GM12878 (cell line): ENCODE results near the gene RBBP4. TPM values are rescaled to one million over a fixed set of nuclear protein-coding genes. Genes with fewer than 3 reads are reported as not detected.
"Not testable (repeated sequence)": the region's sequence is repeated elsewhere in the genome, so short reads cannot be mapped to it uniquely, and the experiment has no call there.

Experiments
- ATAC-seq: fragments of 200-7000 bp; cut with Tn5 transposase; 3 replicates; pipeline ENCODE4 v1.9.1; 2020; ENCODE audit warnings: mild to moderate bottlenecking, moderate library complexity
- BruUV-seq: library from RNA; stranded (reverse); fragments of 400-500 nt; replicated peaks from 2 replicates; lab custom pipeline; 2021; lab: Mats Ljungman, UMichigan
- CTCF ChIA-PET: fragments of 300-600 bp; sonication (Branson Sonifier 250); formaldehyde crosslinking; extraction: SDS; loops from one replicate; lab custom pipeline; 2021; ENCODE audit warnings: inconsistent platforms; lab: Yijun Ruan, JAX
- POLR2A ChIA-PET: fragments of 350-600 bp; formaldehyde crosslinking; extraction: SDS; loops from one replicate; lab custom pipeline; 2021; ENCODE audit warnings: inconsistent platforms; lab: Charles Lee
- RAD21 ChIA-PET: fragments of 300-600 bp; sonication (Branson Sonifier 250); formaldehyde crosslinking; loops from one replicate; lab custom pipeline; 2023; ENCODE audit warnings: antibody characterized with exemption; ENCODE audit not compliant: unreplicated experiment; lab: Charles Lee
- SMC1A ChIA-PET: fragments of 300-600 bp; sonication (Branson Sonifier 250); formaldehyde crosslinking; loops from one replicate; lab custom pipeline; 2023; ENCODE audit not compliant: unreplicated experiment, uncharacterized antibody; lab: Charles Lee
- DNase-seq: peaks from one replicate; pipeline ENCODE4 v3.0.0-alpha.2; 2011; ENCODE audit warnings: low read depth, low spot score
- FAIRE-seq: peaks from 3 replicates; lab custom pipeline; 2011; peaks lifted over from hg19 to GRCh38; lab: Jason Lieb, UNC
- H2AFZ ChIP-seq: 2 replicates; pipeline ENCODE4 v1.6.0; 2011; ENCODE audit warnings: low read depth, low read length, control low read depth; ENCODE audit not compliant: control insufficient read depth
- H3K27ac ChIP-seq: 2 replicates; pipeline ENCODE4 v1.5.1; 2011; ENCODE audit warnings: control low read depth; ENCODE audit not compliant: control insufficient read depth, insufficient read depth
- H3K27me3 ChIP-seq, 2 experiments: replicated peaks in 1 of 2; 2 replicates each; pipeline versions ENCODE4 v1.6.0 to v1.6.1; 2011; ENCODE audit warnings: low read length in 1 of 2; ENCODE audit not compliant: control insufficient read depth in 2 of 2, insufficient read depth in 2 of 2
- H3K36me3 ChIP-seq, 2 experiments: 2 replicates each; pipeline ENCODE4 v1.5.1; 2011; ENCODE audit warnings: low read length in 1 of 2; ENCODE audit not compliant: control insufficient read depth in 2 of 2, insufficient read depth in 2 of 2
- H3K4me1 ChIP-seq: 2 replicates; pipeline ENCODE4 v1.6.1; 2011; ENCODE audit warnings: mild to moderate bottlenecking, low read length, moderate library complexity, mixed read lengths; ENCODE audit not compliant: control insufficient read depth, insufficient read depth
- H3K4me2 ChIP-seq: 2 replicates; pipeline ENCODE4 v1.6.0; 2011; ENCODE audit warnings: control low read depth; ENCODE audit not compliant: control insufficient read depth, insufficient read depth
- H3K4me3 ChIP-seq: fragments of 200-600 bp; sonication (generic); 2 replicates; pipeline ENCODE4 v1.5.1; 2016
- H3K79me2 ChIP-seq: 2 replicates; pipeline ENCODE4 v1.6.0; 2011; ENCODE audit warnings: low read length; ENCODE audit not compliant: control insufficient read depth, insufficient read depth
- H3K9ac ChIP-seq: 2 replicates; pipeline ENCODE4 v1.8.0; 2011; ENCODE audit warnings: low read length, control low read depth, mixed read lengths; ENCODE audit not compliant: control insufficient read depth, insufficient read depth
- H3K9me3 ChIP-seq: replicated peaks from 3 replicates; pipeline ENCODE4 v1.5.1; 2011; ENCODE audit warnings: mild to moderate bottlenecking, low read length; ENCODE audit not compliant: control insufficient read depth, insufficient read depth
- H4K20me1 ChIP-seq: 2 replicates; pipeline ENCODE4 v1.6.0; 2011; ENCODE audit not compliant: control insufficient read depth, insufficient read depth
- CREB1 ChIP-seq: IDR thresholded peaks from 2 replicates; pipeline ENCODE4 v1.6.1; 2012; ENCODE audit warnings: low read depth, mild to moderate bottlenecking, inconsistent platforms
- EED ChIP-seq: sonication (generic); IDR thresholded peaks from 2 replicates; pipeline ENCODE4 v1.6.1; 2016; ENCODE audit warnings: antibody characterized with exemption, low read depth
- GATAD2B ChIP-seq: fragments of 450-650 bp; conservative IDR thresholded peaks from 2 replicates; pipeline ENCODE4 v1.6.1; 2017; ENCODE audit warnings: low read depth, mild to moderate bottlenecking, moderate library complexity
- RAD51 ChIP-seq: fragments of 450-650 bp; IDR thresholded peaks from 2 replicates; pipeline ENCODE4 v1.6.1; 2016; ENCODE audit warnings: moderate library complexity, mild to moderate bottlenecking, inconsistent platforms
- TAF1 ChIP-seq: IDR thresholded peaks from 2 replicates; pipeline ENCODE4 v1.6.1; 2011; ENCODE audit warnings: mild to moderate bottlenecking, low read depth, low read length, borderline replicate concordance
- ZNF217 ChIP-seq: fragments of 450-650 bp; IDR thresholded peaks from 2 replicates; pipeline ENCODE4 v1.6.1; 2017; ENCODE audit warnings: antibody characterized with exemption, mild to moderate bottlenecking
- ZZZ3 ChIP-seq: IDR thresholded peaks from 2 replicates; pipeline ENCODE4 v1.6.1; 2011; ENCODE audit warnings: low read depth; ENCODE audit not compliant: control insufficient read depth, insufficient read length
- WGBS: methylation state at CpG from one replicate; pipeline ENCODE4 v1.1.6; 2016; ENCODE audit warnings: low lambda C conversion rate; ENCODE audit not compliant: insufficient replicate concordance, insufficient coverage; ENCODE audit errors: missing lambda C conversion rate; 5-methylcytosine and 5-hydroxymethylcytosine counted together
- in situ Hi-C: fragments of 300-500 bp; cut with MboI; formaldehyde crosslinking; loops from 9 replicates; pipeline ENCODE4 v1.14.3; 2018; ENCODE audit warnings: mixed read lengths
- intact Hi-C: fragments of 100-400 bp; cut with micrococcal nuclease; formaldehyde crosslinking; loops from one replicate; pipeline ENCODE4 v1.14.2; 2022; ENCODE audit not compliant: unreplicated experiment
- polyA plus RNA-seq, 11 experiments: library from polyadenylated mRNA; depleted of rRNA in 4 of 11; unstranded in 6 of 11; stranded (reverse) in 5 of 11; fragments of >200 nt; fragmentation: Nextera tagmentation in 4 of 11; fragmentation: Illumina TruSeq in 1 of 11; extraction: Ambion mirVana in 4 of 11; extraction: Trizol in 1 of 11; gene quantifications; 1 replicate in 1 of 11; 2 replicates in 10 of 11; pipeline versions ENCODE4 v1.2.1 to v1.2.3, GENCODE V29; 2011 to 2016; ENCODE audit warnings: inconsistent platforms in 2 of 11, missing spikeins in 2 of 11, low read depth in 1 of 11
- total RNA-seq, 4 experiments: library from RNA; depleted of rRNA in 3 of 4; stranded (reverse); fragments of >200 nt in 3 of 4; fragmentation: Illumina TruSeq in 1 of 4; extraction: Trizol in 1 of 4; gene quantifications; 2 replicates each; pipeline versions ENCODE4 v1.2.1 to v1.2.3, GENCODE V29; 2013 to 2021
- TF ChIP-seq, protein P1 (sequence below): fragments of 450-650 bp; formaldehyde crosslinking; IDR thresholded peaks from 2 replicates; pipeline ENCODE4 v1.5.0; 2022; ENCODE audit warnings: mild to moderate bottlenecking, missing genetic modification characterization
- TF ChIP-seq, protein P2 (sequence below): fragments of 450-650 bp; conservative IDR thresholded peaks from 2 replicates; pipeline ENCODE4 v1.6.1; 2017; ENCODE audit warnings: mild to moderate bottlenecking, moderate library complexity

Gene RBBP4
- total and polyA plus RNA-seq, 10 of the 15 experiments (the other 5 are each of a cell fraction or from before 2014, with no cell fraction given) = 120 to 357 (median 231) TPM

DNA sequence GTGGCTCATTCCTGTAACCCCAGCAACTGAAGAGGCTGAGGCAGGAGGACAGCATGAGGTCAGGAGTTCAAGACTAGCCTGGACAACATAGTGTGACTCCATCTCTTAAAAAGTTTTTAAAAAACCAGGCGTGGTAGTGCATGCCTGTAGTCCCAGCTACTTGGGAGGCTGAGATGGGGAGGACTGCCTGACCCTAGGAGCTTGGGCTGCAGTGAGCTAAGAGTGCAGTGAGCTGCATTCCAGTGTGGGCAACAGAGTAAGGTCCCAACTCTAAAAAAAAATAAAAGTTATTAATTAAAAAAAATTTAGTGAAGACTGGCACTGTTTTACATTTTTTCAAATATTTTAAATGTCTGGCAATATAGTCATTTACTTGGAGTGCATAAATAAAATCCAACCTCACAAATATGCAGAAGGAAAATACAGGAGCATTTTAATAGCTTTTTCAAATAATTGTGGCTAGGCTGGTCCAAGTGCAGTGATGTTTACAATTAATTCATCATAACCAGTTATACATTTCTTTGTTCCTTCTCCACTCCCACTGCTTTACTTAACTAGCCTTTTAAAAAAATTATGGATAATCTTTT is 11.4 kb upstream of the RBBP4 start (continued):
- TF ChIP-seq, protein P1, sequence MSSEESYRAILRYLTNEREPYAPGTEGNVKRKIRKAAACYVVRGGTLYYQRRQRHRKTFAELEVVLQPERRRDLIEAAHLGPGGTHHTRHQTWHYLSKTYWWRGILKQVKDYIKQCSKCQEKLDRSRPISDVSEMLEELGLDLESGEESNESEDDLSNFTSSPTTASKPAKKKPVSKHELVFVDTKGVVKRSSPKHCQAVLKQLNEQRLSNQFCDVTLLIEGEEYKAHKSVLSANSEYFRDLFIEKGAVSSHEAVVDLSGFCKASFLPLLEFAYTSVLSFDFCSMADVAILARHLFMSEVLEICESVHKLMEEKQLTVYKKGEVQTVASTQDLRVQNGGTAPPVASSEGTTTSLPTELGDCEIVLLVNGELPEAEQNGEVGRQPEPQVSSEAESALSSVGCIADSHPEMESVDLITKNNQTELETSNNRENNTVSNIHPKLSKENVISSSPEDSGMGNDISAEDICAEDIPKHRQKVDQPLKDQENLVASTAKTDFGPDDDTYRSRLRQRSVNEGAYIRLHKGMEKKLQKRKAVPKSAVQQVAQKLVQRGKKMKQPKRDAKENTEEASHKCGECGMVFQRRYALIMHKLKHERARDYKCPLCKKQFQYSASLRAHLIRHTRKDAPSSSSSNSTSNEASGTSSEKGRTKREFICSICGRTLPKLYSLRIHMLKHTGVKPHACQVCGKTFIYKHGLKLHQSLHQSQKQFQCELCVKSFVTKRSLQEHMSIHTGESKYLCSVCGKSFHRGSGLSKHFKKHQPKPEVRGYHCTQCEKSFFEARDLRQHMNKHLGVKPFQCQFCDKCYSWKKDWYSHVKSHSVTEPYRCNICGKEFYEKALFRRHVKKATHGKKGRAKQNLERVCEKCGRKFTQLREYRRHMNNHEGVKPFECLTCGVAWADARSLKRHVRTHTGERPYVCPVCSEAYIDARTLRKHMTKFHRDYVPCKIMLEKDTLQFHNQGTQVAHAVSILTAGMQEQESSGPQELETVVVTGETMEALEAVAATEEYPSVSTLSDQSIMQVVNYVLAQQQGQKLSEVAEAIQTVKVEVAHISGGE = no peak
- TF ChIP-seq TAF1 (no peak), GATAD2B (no peak), EED (no peak), CREB1 (no peak), ZZZ3 (no peak), ZNF217 (no peak), RAD51 (no peak)
- TF ChIP-seq, protein P2, sequence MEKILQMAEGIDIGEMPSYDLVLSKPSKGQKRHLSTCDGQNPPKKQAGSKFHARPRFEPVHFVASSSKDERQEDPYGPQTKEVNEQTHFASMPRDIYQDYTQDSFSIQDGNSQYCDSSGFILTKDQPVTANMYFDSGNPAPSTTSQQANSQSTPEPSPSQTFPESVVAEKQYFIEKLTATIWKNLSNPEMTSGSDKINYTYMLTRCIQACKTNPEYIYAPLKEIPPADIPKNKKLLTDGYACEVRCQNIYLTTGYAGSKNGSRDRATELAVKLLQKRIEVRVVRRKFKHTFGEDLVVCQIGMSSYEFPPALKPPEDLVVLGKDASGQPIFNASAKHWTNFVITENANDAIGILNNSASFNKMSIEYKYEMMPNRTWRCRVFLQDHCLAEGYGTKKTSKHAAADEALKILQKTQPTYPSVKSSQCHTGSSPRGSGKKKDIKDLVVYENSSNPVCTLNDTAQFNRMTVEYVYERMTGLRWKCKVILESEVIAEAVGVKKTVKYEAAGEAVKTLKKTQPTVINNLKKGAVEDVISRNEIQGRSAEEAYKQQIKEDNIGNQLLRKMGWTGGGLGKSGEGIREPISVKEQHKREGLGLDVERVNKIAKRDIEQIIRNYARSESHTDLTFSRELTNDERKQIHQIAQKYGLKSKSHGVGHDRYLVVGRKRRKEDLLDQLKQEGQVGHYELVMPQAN = no peak
- TF ChIP-seq, all 136 proteins: peak for 0

DNA sequence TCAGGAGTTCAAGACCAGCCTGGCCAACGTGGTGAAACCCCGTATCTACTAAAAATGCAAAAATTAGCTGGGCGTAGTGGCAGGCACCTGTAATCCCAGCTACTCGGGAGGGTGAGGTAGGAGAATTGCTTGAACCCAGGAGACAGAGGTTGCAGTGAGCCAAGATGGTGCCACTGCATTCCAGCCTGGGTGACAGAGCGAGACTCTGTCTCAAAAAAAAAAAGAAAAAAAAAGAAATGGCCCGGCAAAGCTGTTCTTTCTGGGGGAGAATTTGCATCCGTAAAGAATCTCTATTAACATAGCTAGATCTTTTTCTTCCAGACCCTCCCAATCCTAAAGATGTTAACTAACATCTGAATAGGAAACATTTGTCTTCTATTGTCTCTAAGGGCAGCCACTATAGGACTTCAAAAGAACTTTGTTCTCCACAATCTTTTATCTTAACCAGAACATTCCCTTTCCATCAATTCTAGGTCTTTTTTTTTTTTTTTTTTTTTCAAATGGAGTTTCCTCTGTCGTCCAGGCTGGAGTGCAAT is 8.6 kb upstream of the RBBP4 start:
- CTCF ChIA-PET, intact Hi-C loops, H3K4me1 ChIP-seq, H3K36me3 ChIP-seq, H3K4me2 ChIP-seq, H3K4me3 ChIP-seq, H3K27me3 ChIP-seq, RAD21 ChIA-PET, H2AFZ ChIP-seq, H3K9me3 ChIP-seq, FAIRE-seq, H3K9ac ChIP-seq, H4K20me1 ChIP-seq, DNase-seq, in situ Hi-C loops, ATAC-seq, H3K27ac ChIP-seq, BruUV-seq: not testable (repeated sequence)
- WGBS = 72% methylated on average over 6 of the region's 8 CpGs
- H3K79me2 ChIP-seq = peaks cover 54% of the 10 kb centered on the region
- POLR2A ChIA-PET = interaction anchor here (0.6 to 0.7 kb wide), 2 partner anchors 22 to 442 kb away, joined by 3 to 4 read pairs; partner anchors contain the start of gene CCDC28B
- SMC1A ChIA-PET = interaction anchor here (0.6 kb wide), 1 partner anchor 236 kb away, joined by 3 read pairs; no protein-coding TSS in a partner anchor
